ENCODE data around the gene DNAJC17. TPM values are rescaled to one million over a fixed set of nuclear protein-coding genes. Genes with fewer than 3 reads are reported as not detected.
A peak's percentile ranks its signal among the peaks of the same experiment; 100 is the strongest.

Gene DNAJC17
- total and polyA plus RNA-seq, 2 experiments from 2014 or later, result 36.5 to 53.9 TPM

DNA sequence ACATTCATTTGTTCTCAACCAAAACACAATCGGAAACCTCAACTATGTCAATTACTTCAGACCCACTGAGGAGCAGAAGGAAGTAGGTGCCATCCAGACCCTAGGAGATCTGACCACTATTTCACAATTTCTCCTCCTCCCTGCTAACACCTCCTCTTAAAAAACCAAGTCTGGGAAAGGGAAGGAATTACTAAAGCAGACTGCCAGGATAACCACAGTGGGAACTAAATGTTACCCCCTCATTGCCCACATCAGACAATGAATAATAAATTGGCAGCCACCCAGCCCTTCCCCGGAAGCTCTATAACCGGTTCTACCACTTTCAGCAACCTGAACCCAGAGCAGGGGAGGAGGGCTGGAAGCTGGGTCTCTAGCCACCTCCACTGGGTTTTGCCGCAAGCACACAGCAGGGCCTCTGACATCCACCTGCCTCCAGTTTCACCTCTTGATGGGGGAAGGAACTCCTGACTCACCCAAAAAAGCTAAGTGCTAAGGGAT is 19.9 kb downstream of the DNAJC17 start:
- H3K36me3 ChIP-seq (replicated peaks; ENCODE audit: insufficient read depth, low read depth), result no peaks in the 10 kb centered on the region
- peak; percentile 64 for DNase-seq (ENCODE audit: low spot score)
- peaks cover 16% of the 10 kb centered on the region for H3K4me1 ChIP-seq (ENCODE audit: insufficient read depth)
- H3K4me2 ChIP-seq, result peak overlapping the region; percentile 12
- TF ChIP-seq EZH2 (IDR thresholded peaks at IDR 0.05; ENCODE audit: borderline replicate concordance) (no peak), EZH2phosphoT487 (IDR thresholded peaks at IDR 0.05; ENCODE audit: low read depth, severe bottlenecking, unreplicated experiment) (no peak)
- TF ChIP-seq, protein P1, sequence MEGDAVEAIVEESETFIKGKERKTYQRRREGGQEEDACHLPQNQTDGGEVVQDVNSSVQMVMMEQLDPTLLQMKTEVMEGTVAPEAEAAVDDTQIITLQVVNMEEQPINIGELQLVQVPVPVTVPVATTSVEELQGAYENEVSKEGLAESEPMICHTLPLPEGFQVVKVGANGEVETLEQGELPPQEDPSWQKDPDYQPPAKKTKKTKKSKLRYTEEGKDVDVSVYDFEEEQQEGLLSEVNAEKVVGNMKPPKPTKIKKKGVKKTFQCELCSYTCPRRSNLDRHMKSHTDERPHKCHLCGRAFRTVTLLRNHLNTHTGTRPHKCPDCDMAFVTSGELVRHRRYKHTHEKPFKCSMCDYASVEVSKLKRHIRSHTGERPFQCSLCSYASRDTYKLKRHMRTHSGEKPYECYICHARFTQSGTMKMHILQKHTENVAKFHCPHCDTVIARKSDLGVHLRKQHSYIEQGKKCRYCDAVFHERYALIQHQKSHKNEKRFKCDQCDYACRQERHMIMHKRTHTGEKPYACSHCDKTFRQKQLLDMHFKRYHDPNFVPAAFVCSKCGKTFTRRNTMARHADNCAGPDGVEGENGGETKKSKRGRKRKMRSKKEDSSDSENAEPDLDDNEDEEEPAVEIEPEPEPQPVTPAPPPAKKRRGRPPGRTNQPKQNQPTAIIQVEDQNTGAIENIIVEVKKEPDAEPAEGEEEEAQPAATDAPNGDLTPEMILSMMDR (IDR thresholded peaks at IDR 0.05; ENCODE audit: poor library complexity), result no peak
- H3K79me2 ChIP-seq, result peaks cover 49% of the 10 kb centered on the region
- H3K27ac ChIP-seq, result peak overlapping the region; percentile 83
- H2AFZ ChIP-seq, result no peak overlapping the region
- no peak overlapping the region for H3K4me3 ChIP-seq
- H3K9me3 ChIP-seq (ENCODE audit: low read depth), result no peaks in the 10 kb centered on the region
- 35% methylated on average over 4 of the region's 4 CpGs for WGBS (ENCODE audit: low lambda C conversion rate, missing lambda C conversion rate)
- no peaks in the 10 kb centered on the region for H3K27me3 ChIP-seq
- H3K9me2 ChIP-seq (replicated peaks; ENCODE audit: insufficient read depth), result no peaks in the 10 kb centered on the region
- no peaks in the 10 kb centered on the region for H4K20me1 ChIP-seq (ENCODE audit: insufficient read depth, poor library complexity, severe bottlenecking)

DNA sequence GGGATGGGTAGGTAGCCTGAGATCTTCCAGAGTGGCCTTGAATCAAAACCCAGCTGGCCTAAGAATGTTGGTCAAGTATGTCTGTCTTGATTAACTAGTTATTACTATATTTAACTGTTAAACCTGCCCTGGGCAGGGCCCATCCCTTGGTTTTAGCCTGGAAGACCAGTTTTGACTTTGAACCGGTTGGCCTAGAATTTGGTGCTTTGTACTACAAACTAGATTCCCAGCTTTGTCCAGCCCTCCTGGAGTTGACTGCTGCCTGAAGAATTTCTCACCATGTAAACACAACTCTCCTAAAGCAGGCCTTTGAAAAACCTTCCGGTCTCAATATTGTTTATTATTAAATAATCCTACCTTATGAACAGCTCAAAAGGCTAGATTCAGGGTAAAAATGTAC is 21.5 kb downstream of the DNAJC17 start:
- 70% methylated on average over 2 of the region's 2 CpGs for WGBS (ENCODE audit: low lambda C conversion rate, missing lambda C conversion rate)
- Histone ChIP-seq H3K9me3 (ENCODE audit: low read depth) (no peaks in the 10 kb centered on the region), H3K4me1 (ENCODE audit: insufficient read depth) (peaks cover 16% of the 10 kb centered on the region), H3K9me2 (replicated peaks; ENCODE audit: insufficient read depth) (no peaks in the 10 kb centered on the region), H3K4me3 (no peak overlapping the region), H3K27ac (peak overlapping the region; percentile 83), H3K4me2 (no peak overlapping the region), H3K27me3 (no peaks in the 10 kb centered on the region), H4K20me1 (ENCODE audit: insufficient read depth, poor library complexity, severe bottlenecking) (no peaks in the 10 kb centered on the region), H3K36me3 (replicated peaks; ENCODE audit: insufficient read depth, low read depth) (no peaks in the 10 kb centered on the region), H3K79me2 (peaks cover 44% of the 10 kb centered on the region), H2AFZ (no peak overlapping the region)
- DNase-seq (ENCODE audit: low spot score), result no peak
- TF ChIP-seq EZH2phosphoT487 (IDR thresholded peaks at IDR 0.05; ENCODE audit: low read depth, severe bottlenecking, unreplicated experiment) (no peak), EZH2 (IDR thresholded peaks at IDR 0.05; ENCODE audit: borderline replicate concordance) (no peak)
- TF ChIP-seq, protein P1 (IDR thresholded peaks at IDR 0.05; ENCODE audit: poor library complexity), result no peak

DNA sequence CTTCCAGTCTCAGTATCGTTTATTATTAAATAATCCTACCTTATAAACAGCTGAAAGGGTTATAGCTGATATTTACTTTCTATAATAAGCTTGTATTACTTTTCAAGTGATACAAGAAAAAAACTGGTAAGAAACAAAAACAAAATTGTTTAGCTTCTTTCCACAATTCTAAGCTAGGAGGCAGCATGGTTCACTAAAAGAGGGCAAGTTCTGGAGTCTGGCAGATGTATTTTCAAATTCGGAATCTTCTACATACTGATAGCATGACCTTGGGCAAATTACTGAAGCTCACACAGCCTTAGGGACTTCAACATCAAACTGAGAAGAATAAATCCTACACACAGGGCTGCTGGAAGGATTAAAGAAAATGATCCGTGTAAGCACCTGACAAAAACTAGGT is 22.1 kb downstream of the DNAJC17 start:
- Histone ChIP-seq H3K9me2 (replicated peaks; ENCODE audit: insufficient read depth) (no peaks in the 10 kb centered on the region), H3K27me3 (no peaks in the 10 kb centered on the region), H3K4me2 (no peak overlapping the region), H4K20me1 (ENCODE audit: insufficient read depth, poor library complexity, severe bottlenecking) (no peaks in the 10 kb centered on the region), H2AFZ (no peak overlapping the region), H3K4me3 (no peak overlapping the region), H3K27ac (no peak overlapping the region), H3K9me3 (ENCODE audit: low read depth) (no peaks in the 10 kb centered on the region), H3K79me2 (peaks cover 42% of the 10 kb centered on the region), H3K4me1 (ENCODE audit: insufficient read depth) (peaks cover 16% of the 10 kb centered on the region), H3K36me3 (replicated peaks; ENCODE audit: insufficient read depth, low read depth) (no peaks in the 10 kb centered on the region)
- no peak for DNase-seq (ENCODE audit: low spot score)
- no peak for TF ChIP-seq EZH2phosphoT487 (IDR thresholded peaks at IDR 0.05; ENCODE audit: low read depth, severe bottlenecking, unreplicated experiment)
- TF ChIP-seq, protein P1 (IDR thresholded peaks at IDR 0.05; ENCODE audit: poor library complexity), result peak; percentile 31
- 87% methylated on average over 3 of the region's 3 CpGs for WGBS (ENCODE audit: low lambda C conversion rate, missing lambda C conversion rate)

Data from hepatocyte (in vitro differentiated cells).